NCI-H2029 treated with DMSO at 0.1 percent for 48 hours (cell line): ENCODE measurements around the gene CCL24.
"Not testable (repeated sequence)": the region's sequence is repeated elsewhere in the genome, so short reads cannot be mapped to it uniquely, and the experiment has no call there.

ENCODE experiments used
- DNase-seq: peaks from one replicate; lab custom pipeline; 2025; lab: John Stamatoyannopoulos, UW

CCL24 gene

DNA sequence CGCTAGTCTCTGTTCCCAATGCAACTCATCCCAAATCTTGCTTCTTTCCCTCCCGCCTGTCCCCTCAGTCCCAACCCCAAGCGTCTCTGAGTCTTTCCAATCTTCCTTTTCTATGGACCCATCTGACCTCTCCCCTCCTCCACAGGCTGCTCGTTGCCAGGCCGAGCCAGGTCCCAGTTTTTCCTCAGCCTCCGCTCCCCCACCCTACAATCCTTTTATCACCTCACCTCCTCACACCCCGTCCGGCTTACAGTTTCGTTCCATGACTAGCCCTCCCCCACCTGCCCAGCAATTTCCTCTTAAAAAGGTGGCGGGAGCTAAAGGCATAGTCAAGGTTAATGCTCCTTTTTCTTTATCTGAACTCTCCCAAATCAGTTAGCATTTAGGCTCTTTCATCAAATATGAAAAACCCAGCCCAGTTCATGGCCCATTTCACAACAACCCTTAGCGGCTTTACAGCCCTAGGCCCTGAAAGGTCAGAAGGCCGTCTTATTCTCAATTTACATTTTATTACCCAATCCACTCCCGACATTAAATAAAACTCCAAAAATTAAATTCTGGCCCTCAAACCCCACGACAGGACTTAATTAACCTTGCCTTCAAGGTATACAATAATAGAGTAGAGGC lies 32.8 kb downstream of the CCL24 start:
- not testable (repeated sequence) for DNase-seq

DNA sequence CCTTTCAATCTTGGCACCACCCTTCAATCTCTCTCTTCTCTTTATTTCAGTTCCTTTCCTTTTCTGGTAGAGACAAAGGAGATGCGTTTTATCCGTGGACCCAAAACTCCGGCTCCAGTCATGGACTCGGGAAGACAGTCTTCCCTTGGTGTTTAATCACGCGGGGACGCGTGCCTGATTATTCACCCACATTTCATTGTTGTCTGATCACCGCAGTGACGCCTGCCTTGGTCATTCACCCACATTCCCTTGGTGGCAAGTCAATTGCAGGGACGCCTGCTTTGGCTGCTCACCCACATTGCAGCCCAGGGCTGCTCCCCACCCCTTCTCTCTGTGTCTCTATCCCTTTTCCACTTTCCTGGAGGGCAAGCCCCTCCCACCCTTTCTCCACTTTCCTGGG lies 34.1 kb downstream of the CCL24 start:
- not testable (repeated sequence) for DNase-seq

DNA sequence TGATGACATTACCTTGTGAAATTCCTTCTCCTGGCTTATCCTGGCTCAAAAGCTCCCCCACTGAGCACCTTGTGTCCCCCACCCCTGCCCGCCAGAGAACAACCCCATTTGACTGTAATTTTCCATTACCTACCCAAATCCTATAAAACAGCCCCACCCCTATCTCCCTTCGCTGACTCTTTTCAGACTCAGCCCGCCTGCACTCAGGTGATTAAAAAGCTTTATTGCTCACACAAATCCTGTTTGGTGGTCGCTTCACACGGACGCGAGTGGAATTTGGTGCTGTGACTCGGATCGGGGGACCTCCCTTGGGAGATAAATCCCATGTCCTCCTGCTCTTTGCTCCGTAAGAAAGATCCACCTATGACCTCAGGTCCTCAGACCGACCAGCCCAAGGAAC lies 34.6 kb downstream of the CCL24 start:
- not testable (repeated sequence) for DNase-seq

DNA sequence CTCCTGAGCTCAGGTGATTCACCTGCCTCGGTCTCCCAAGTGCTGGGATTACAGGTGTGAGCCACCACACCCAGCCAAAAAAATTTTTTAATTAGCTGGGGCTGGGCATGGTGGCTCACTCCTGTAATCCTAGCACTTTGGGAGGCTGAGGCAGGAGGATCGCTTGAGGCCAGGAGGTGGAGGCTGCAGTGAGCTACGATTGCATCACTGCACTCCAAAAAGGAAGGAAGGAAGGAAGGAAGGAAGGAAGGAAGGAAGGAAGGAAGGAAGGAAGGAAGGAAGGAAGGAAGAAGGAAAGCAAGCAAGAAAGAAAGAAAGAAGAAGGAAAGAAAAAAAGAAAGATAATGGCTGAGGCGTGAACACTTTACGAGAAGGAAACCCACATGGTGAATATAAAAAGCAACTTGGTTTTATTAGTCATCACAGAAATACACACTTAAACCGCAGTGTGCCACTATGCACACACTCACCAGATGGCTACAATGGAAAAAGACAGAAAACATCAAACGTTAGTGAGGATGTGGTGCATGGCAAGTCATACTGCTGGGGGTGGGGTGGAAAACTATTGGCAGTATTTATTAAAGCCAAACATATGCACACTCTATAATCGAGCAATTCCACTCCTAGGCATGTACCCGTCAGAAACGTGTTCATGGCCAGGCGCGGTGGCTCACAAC lies 37.2 kb downstream of the CCL24 start:
- DNase-seq: no peak

DNA sequence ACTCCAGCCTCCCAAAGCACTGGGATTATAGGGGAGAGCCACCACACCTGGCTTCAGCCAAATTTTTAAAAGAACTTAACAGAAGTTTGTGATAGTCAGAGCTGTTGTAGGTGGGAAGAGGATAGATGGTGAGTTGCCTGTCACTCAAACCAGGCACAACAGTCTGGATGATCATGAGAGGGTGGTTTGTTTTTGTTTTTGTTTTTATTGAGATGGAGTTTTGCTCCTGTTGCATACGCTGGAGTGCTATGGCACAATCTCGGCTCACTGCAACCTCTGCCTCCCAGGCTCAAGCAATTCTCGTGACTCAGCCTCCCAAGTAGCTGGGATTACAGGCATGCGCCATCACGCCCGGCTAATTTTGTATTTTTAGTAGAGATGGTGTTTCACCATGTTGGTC lies 39.6 kb downstream of the CCL24 start:
- DNase-seq: not testable (repeated sequence)

DNA sequence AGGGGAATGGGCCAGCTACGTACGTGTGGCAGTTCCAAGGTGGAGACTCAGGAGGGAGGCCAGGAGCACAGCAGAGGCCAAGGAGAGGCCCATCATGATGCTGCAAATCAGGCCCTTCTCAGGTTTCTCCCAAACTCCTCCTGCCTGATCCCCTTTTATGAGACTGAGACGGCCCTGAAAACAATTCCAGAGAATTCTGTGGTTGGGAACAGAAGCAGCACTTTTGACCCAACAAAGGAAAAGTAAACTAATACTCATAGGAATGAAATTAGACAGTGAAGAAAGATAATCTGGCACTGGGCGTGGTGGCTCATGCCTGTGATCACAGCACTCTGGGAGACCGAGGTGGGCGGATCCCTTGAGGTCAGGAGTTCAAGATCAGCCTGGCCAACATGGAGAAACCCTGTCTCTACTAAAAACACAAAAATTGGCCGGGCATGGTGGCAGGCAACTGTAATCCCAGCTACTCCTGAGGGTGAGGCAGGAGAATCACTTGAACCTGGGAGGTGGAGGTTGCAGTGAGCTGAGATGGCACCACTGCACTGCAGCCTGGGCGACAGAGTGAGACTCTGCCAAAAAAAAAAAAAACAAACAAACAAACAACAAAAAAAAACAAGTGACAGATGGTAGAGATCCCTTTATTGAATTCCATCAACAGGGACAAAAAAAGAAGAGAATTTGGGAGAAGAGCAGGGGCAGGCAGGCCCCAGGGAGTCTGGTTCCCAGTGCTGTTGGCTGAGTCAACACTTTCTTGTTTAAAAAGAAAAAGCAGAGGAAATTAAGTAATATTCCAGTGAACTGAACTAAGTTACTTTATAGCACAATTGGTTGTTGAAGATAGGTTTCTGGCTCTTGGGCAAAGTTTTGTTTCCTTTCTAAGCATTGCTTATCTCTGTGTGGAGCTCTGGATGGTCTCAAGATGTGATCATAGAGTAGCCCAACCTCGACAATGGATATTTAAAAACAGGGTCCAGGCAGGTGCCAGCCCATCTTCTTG lies 41.2 kb downstream of the CCL24 start, which contains the start of gene CCL26:
TSS of gene CCL26 (minus strand) at position 131 of the 997 bp plus-strand sequence. CDS start at position 96, 35 bp downstream.
- DNase-seq: no peak

DNA sequence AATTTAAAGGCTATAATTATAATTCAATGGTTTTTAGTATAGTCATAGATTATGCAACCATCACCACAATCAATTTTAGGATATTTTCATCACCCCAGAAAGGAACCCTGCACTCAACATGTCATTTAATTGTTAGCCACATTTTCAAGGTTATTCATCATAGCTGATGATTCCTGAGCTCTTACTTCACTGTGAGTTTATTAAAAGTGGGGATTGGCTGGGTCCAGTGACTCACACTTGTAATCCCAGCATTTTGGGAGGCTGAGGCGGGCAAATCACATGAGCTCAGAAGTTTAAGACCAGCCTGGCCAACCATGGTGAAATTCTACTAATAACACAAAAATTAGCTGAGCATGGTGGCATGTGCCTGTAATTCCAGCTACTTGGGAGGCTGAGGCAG lies 42.4 kb downstream of the CCL24 start:
- DNase-seq: no peak

DNA sequence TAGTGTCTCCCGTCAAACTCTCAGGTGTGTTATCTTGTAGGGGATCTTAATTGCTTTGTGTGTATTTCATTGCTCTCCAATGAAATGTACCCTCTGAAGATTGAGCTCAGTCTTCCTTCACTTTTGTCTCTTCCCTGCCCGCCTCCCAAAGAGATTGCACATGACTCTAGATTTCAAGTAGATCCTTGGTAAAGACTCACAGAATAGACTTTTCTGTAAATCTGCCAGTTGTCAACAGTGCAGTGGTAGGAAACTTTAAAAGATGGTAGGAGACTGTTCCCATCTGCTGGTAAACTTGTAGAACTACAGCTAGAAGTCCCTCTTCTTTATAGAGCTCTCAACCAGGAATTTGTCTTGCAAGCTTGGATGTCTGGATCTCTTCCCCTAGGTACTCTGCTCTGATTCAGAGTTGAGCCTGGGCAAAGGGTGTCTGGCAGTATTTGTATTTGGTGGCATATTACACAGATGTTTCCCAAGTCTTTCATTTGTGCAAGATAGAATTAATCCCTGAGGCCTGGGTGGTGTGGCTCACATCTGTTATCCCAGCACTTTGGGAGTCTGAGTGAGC lies 51.2 kb downstream of the CCL24 start:
- DNase-seq: no peak

DNA sequence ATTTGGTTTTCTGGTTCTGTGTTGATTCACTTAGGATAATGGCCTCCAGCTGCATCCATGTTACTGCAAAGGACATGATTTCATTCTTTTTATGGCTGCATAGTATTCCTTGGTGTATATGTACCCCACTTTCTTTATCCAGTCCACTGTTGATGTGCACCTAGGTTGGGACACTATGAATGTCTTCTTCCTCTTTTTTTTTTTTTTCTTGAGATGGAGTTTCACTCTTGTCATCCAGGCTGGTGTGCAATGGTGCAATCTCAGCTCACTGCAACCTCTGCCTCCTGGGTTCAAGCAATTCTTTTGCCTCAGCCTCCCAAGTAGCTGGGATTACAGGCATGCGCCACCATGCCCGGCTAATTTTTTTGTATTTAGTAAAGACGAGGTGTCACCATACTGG lies 51.8 kb downstream of the CCL24 start:
- not testable (repeated sequence) for DNase-seq
